ENCODE results near the gene SLAMF6. TPM values are rescaled to one million over a fixed set of nuclear protein-coding genes. Genes with fewer than 3 reads are reported as not detected.
"Not testable (repeated sequence)": the region's sequence is repeated elsewhere in the genome, so short reads cannot be mapped to it uniquely, and the experiment has no call there.

Gene SLAMF6
- total and polyA plus RNA-seq, 2 donors (not counting 1 experiment from before 2014, with no cell fraction given): not detected

GRCh38 chr1:160538985-160539651 is 16.1 kb upstream of the SLAMF6 start:
- H3K9me3 ChIP-seq (ENCODE audit: control insufficient read depth, insufficient read depth, low read depth, low read length): no peaks in the 10 kb centered on the region
- no peak overlapping the region for H2AFZ ChIP-seq (ENCODE audit: low read length)
- no peak overlapping the region for H3K4me3 ChIP-seq (replicated peaks in 1 of 4; ENCODE audit: control extremely low read depth in 1 of 4, insufficient read depth in 1 of 4, low read depth in 3 of 4, low read length in 4 of 4)
- no peaks in the 10 kb centered on the region for H3K27me3 ChIP-seq (ENCODE audit: control insufficient read depth, insufficient read depth, low read length)
- no peak overlapping the region for H3K27ac ChIP-seq (ENCODE audit: insufficient read depth, low read length)
- no peaks in the 10 kb centered on the region for H3K36me3 ChIP-seq (ENCODE audit: control insufficient read depth, insufficient read depth, low read length)
- TF ChIP-seq EZH2 (IDR thresholded peaks at IDR 0.05; ENCODE audit: low read length, missing control alignments) (no peak), CTCF (conservative IDR thresholded peaks at IDR 0.05 in 1 of 2, IDR thresholded peaks at IDR 0.05 in 1 of 2; ENCODE audit: low read depth in 1 of 2, low read length in 2 of 2) (no peak)
- H3K9ac ChIP-seq (ENCODE audit: insufficient read depth, low read length): no peak overlapping the region
- no peaks in the 10 kb centered on the region for H4K20me1 ChIP-seq (ENCODE audit: control insufficient read depth, extremely low read depth, insufficient read depth, low read length)
- no peaks in the 10 kb centered on the region for H3K79me2 ChIP-seq (ENCODE audit: control insufficient read depth, insufficient read depth, low read length)
- no peak overlapping the region for H3K4me2 ChIP-seq (ENCODE audit: extremely low read depth, insufficient read depth, low read length)
- no peaks in the 10 kb centered on the region for H3K4me1 ChIP-seq (ENCODE audit: control insufficient read depth, extremely low read depth, insufficient read depth, low read length)
- DNase-seq (ENCODE audit: low read depth in 2 of 2): no peak

- DNase-seq (ENCODE audit: low read depth in 2 of 2): no peak
- no peaks in the 10 kb centered on the region for H4K20me1 ChIP-seq (ENCODE audit: control insufficient read depth, extremely low read depth, insufficient read depth, low read length)
- no peak overlapping the region for H3K4me3 ChIP-seq (replicated peaks in 1 of 4; ENCODE audit: control extremely low read depth in 1 of 4, insufficient read depth in 1 of 4, low read depth in 3 of 4, low read length in 4 of 4)
- TF ChIP-seq CTCF (conservative IDR thresholded peaks at IDR 0.05 in 1 of 2, IDR thresholded peaks at IDR 0.05 in 1 of 2; ENCODE audit: low read depth in 1 of 2, low read length in 2 of 2): no peak
- TF ChIP-seq EZH2 (IDR thresholded peaks at IDR 0.05; ENCODE audit: low read length, missing control alignments): no peak
- no peaks in the 10 kb centered on the region for H3K79me2 ChIP-seq (ENCODE audit: control insufficient read depth, insufficient read depth, low read length)
- H3K27ac ChIP-seq (ENCODE audit: insufficient read depth, low read length): no peak overlapping the region
- no peaks in the 10 kb centered on the region for H3K9me3 ChIP-seq (ENCODE audit: control insufficient read depth, insufficient read depth, low read depth, low read length)
- H3K4me2 ChIP-seq (ENCODE audit: extremely low read depth, insufficient read depth, low read length): no peak overlapping the region
- no peak overlapping the region for H2AFZ ChIP-seq (ENCODE audit: low read length)
- no peaks in the 10 kb centered on the region for H3K4me1 ChIP-seq (ENCODE audit: control insufficient read depth, extremely low read depth, insufficient read depth, low read length)
- no peaks in the 10 kb centered on the region for H3K27me3 ChIP-seq (ENCODE audit: control insufficient read depth, insufficient read depth, low read length)
- H3K9ac ChIP-seq (ENCODE audit: insufficient read depth, low read length): no peak overlapping the region
- no peaks in the 10 kb centered on the region for H3K36me3 ChIP-seq (ENCODE audit: control insufficient read depth, insufficient read depth, low read length)
These were observed 14.9 kb upstream of the SLAMF6 start for GRCh38 chr1:160537714-160538665.

- Histone ChIP-seq H3K9me3 (ENCODE audit: control insufficient read depth, insufficient read depth, low read depth, low read length) (no peaks in the 10 kb centered on the region), H2AFZ (ENCODE audit: low read length) (no peak overlapping the region), H3K9ac (ENCODE audit: insufficient read depth, low read length) (no peak overlapping the region), H3K4me1 (ENCODE audit: control insufficient read depth, extremely low read depth, insufficient read depth, low read length) (no peaks in the 10 kb centered on the region), H3K36me3 (ENCODE audit: control insufficient read depth, insufficient read depth, low read length) (no peaks in the 10 kb centered on the region), H3K27ac (ENCODE audit: insufficient read depth, low read length) (no peak overlapping the region), H3K4me3 (replicated peaks in 1 of 4; ENCODE audit: control extremely low read depth in 1 of 4, insufficient read depth in 1 of 4, low read depth in 3 of 4, low read length in 4 of 4) (no peak overlapping the region), H3K79me2 (ENCODE audit: control insufficient read depth, insufficient read depth, low read length) (no peaks in the 10 kb centered on the region), H3K27me3 (ENCODE audit: control insufficient read depth, insufficient read depth, low read length) (no peaks in the 10 kb centered on the region), H4K20me1 (ENCODE audit: control insufficient read depth, extremely low read depth, insufficient read depth, low read length) (no peaks in the 10 kb centered on the region), H3K4me2 (ENCODE audit: extremely low read depth, insufficient read depth, low read length) (no peak overlapping the region)
- no peak for DNase-seq (ENCODE audit: low read depth in 2 of 2)
- TF ChIP-seq EZH2 (IDR thresholded peaks at IDR 0.05; ENCODE audit: low read length, missing control alignments) (no peak), CTCF (conservative IDR thresholded peaks at IDR 0.05 in 1 of 2, IDR thresholded peaks at IDR 0.05 in 1 of 2; ENCODE audit: low read depth in 1 of 2, low read length in 2 of 2) (no peak)
These were observed 12.0 kb upstream of the SLAMF6 start for GRCh38 chr1:160534823-160535605.

GRCh38 chr1:160532557-160532813 is 9.4 kb upstream of the SLAMF6 start:
- H3K36me3 ChIP-seq (ENCODE audit: control insufficient read depth, insufficient read depth, low read length); H3K4me3 ChIP-seq (replicated peaks in 1 of 4; ENCODE audit: control extremely low read depth in 1 of 4, insufficient read depth in 1 of 4, low read depth in 3 of 4, low read length in 4 of 4); DNase-seq (ENCODE audit: low read depth in 2 of 2); H3K4me2 ChIP-seq (ENCODE audit: extremely low read depth, insufficient read depth, low read length); H3K27ac ChIP-seq (ENCODE audit: insufficient read depth, low read length); H3K27me3 ChIP-seq (ENCODE audit: control insufficient read depth, insufficient read depth, low read length); H3K4me1 ChIP-seq (ENCODE audit: control insufficient read depth, extremely low read depth, insufficient read depth, low read length); H3K79me2 ChIP-seq (ENCODE audit: control insufficient read depth, insufficient read depth, low read length); H3K9ac ChIP-seq (ENCODE audit: insufficient read depth, low read length); H2AFZ ChIP-seq (ENCODE audit: low read length); H3K9me3 ChIP-seq (ENCODE audit: control insufficient read depth, insufficient read depth, low read depth, low read length); H4K20me1 ChIP-seq (ENCODE audit: control insufficient read depth, extremely low read depth, insufficient read depth, low read length): not testable (repeated sequence)
